Activated CD8-positive, alpha-beta memory T cell treated with anti-CD3 and anti-CD28 coated beads, Interleukin-2, amount 10 ng/mL, durations not matched to agents 7 days and 5 days (primary cell): ENCODE data around the gene VAC14. TPM values are rescaled to one million over a fixed set of nuclear protein-coding genes. Genes with fewer than 3 reads are reported as not detected.
"Not testable (repeated sequence)": the region's sequence is repeated elsewhere in the genome, so short reads cannot be mapped to it uniquely, and the experiment has no call there.

Experiments
- ATAC-seq: fragments of 150-1000 bp; cut with Tn5 transposase; one replicate; pipeline ENCODE4 v1.10.0; 2021; ENCODE audit warnings: moderate library complexity
- CTCF ChIA-PET: fragments of 350-600 bp; sonication (Branson Sonifier 250); formaldehyde crosslinking; loops from one replicate; lab custom pipeline; 2021; ENCODE audit warnings: antibody characterized with exemption; lab: Charles Lee
- DNase-seq: peaks from one replicate; pipeline ENCODE4 v3.0.0-alpha.2; 2020
- H3K27ac Mint-ChIP-seq: one replicate; pipeline ENCODE4 v1.8.0; 2021; ENCODE audit warnings: mild to moderate bottlenecking, mixed read lengths
- H3K27me3 Mint-ChIP-seq: one replicate; pipeline ENCODE4 v1.8.0; 2021; ENCODE audit warnings: mixed read lengths
- H3K36me3 Mint-ChIP-seq: one replicate; pipeline ENCODE4 v1.8.0; 2021; ENCODE audit warnings: mild to moderate bottlenecking, mixed read lengths
- H3K4me1 Mint-ChIP-seq: one replicate; pipeline ENCODE4 v1.8.0; 2021; ENCODE audit warnings: mixed read lengths
- H3K4me3 Mint-ChIP-seq: one replicate; pipeline ENCODE4 v1.8.0; 2021; ENCODE audit warnings: mild to moderate bottlenecking, moderate library complexity, mixed read lengths
- H3K9me3 Mint-ChIP-seq: one replicate; pipeline ENCODE4 v1.8.0; 2022; ENCODE audit warnings: low read depth, mixed read lengths
- total RNA-seq, 2 experiments: library from RNA; stranded (reverse); gene quantifications; one replicate each; pipeline ENCODE4 v1.2.3, GENCODE V29; 2021

Gene VAC14
- total RNA-seq, 2 experiments from 2014 or later = 36.2 to 38.6 TPM

- DNase-seq = no peak
- Mint-ChIP-seq H3K4me1 (peaks cover 18% of the 10 kb centered on the region), H3K9me3 (no peaks in the 10 kb centered on the region), H3K4me3 (no peak overlapping the region), H3K27ac (no peak overlapping the region), H3K27me3 (no peaks in the 10 kb centered on the region), H3K36me3 (no peaks in the 10 kb centered on the region)
- ATAC-seq = no peak
- CTCF ChIA-PET = interaction anchor here (1.0 kb wide), 2 partner anchors 19 to 84 kb away, joined by 3 to 4 read pairs; no protein-coding TSS in a partner anchor
These were observed 49.4 kb downstream of the VAC14 start for GRCh38 chr16:70751593-70751992.

GRCh38 chr16:70750893-70751467 is 50.0 kb downstream of the VAC14 start:
- no peak for ATAC-seq
- Mint-ChIP-seq H3K27ac (no peak overlapping the region), H3K27me3 (no peaks in the 10 kb centered on the region), H3K36me3 (no peaks in the 10 kb centered on the region), H3K4me1 (peaks cover 25% of the 10 kb centered on the region), H3K9me3 (no peaks in the 10 kb centered on the region), H3K4me3 (no peak overlapping the region)
- DNase-seq = no peak
- CTCF ChIA-PET = interaction anchor here (1.0 to 1.1 kb wide), 2 partner anchors 20 to 83 kb away, joined by 3 to 4 read pairs; no protein-coding TSS in a partner anchor

- Mint-ChIP-seq H3K4me3 (no peak overlapping the region), H3K9me3 (no peaks in the 10 kb centered on the region), H3K27ac (no peak overlapping the region), H3K27me3 (no peaks in the 10 kb centered on the region), H3K36me3 (no peaks in the 10 kb centered on the region), H3K4me1 (peaks cover 26% of the 10 kb centered on the region)
- CTCF ChIA-PET = interaction anchor here (1.1 to 1.3 kb wide), 2 partner anchors 21 kb away, joined by 4 to 6 read pairs; no protein-coding TSS in a partner anchor
- DNase-seq = no peak
- no peak for ATAC-seq
These were observed 51.0 kb downstream of the VAC14 start for GRCh38 chr16:70749681-70750601.

GRCh38 chr16:70749006-70749678 is 51.8 kb downstream of the VAC14 start:
- Mint-ChIP-seq H3K4me1 (peaks cover 26% of the 10 kb centered on the region), H3K27ac (no peak overlapping the region), H3K9me3 (no peaks in the 10 kb centered on the region), H3K36me3 (peaks cover 3% of the 10 kb centered on the region), H3K27me3 (no peaks in the 10 kb centered on the region), H3K4me3 (no peak overlapping the region)
- ATAC-seq = no peak
- DNase-seq = no peak
- CTCF ChIA-PET = interaction anchor here (1.3 kb wide), 1 partner anchor 22 kb away, joined by 6 read pairs; no protein-coding TSS in a partner anchor

GRCh38 chr16:70747703-70748631 is 53.0 kb downstream of the VAC14 start:
- ATAC-seq = no peak
- H3K4me3 Mint-ChIP-seq = no peak overlapping the region
- DNase-seq = no peak
- H3K9me3 Mint-ChIP-seq = no peaks in the 10 kb centered on the region
- peaks cover 26% of the 10 kb centered on the region for H3K4me1 Mint-ChIP-seq
- no peaks in the 10 kb centered on the region for H3K27me3 Mint-ChIP-seq
- CTCF ChIA-PET = no interaction called here
- H3K27ac Mint-ChIP-seq = no peak overlapping the region
- peaks cover 14% of the 10 kb centered on the region for H3K36me3 Mint-ChIP-seq

- no peak overlapping the region for H3K4me3 Mint-ChIP-seq
These were observed 54.1 kb downstream of the VAC14 start for GRCh38 chr16:70746708-70747424.

GRCh38 chr16:70746040-70746707 is 54.8 kb downstream of the VAC14 start:
- no peak overlapping the region for H3K4me3 Mint-ChIP-seq
- CTCF ChIA-PET = no interaction called here
- peak overlapping the region; percentile 71 for H3K27ac Mint-ChIP-seq
- no peaks in the 10 kb centered on the region for H3K9me3 Mint-ChIP-seq
- H3K27me3 Mint-ChIP-seq = no peaks in the 10 kb centered on the region
- ATAC-seq = no peak
- no peak for DNase-seq
- H3K36me3 Mint-ChIP-seq = peaks cover 18% of the 10 kb centered on the region
- peaks cover 31% of the 10 kb centered on the region for H3K4me1 Mint-ChIP-seq

More at GRCh38 chr16:70746708-70747424, 54.1 kb downstream of the VAC14 start:
- Mint-ChIP-seq H3K27me3 (no peaks in the 10 kb centered on the region), H3K36me3 (peaks cover 18% of the 10 kb centered on the region), H3K27ac (peak overlapping the region; percentile 71), H3K4me1 (peaks cover 26% of the 10 kb centered on the region), H3K9me3 (no peaks in the 10 kb centered on the region)
- CTCF ChIA-PET = no interaction called here
- ATAC-seq = peak; percentile 51
- DNase-seq = peak; percentile 70

- ATAC-seq = no peak
- peak overlapping the region; percentile 71 for H3K27ac Mint-ChIP-seq
- no peak overlapping the region for H3K4me3 Mint-ChIP-seq
- peaks cover 34% of the 10 kb centered on the region for H3K4me1 Mint-ChIP-seq
- CTCF ChIA-PET = no interaction called here
- H3K9me3 Mint-ChIP-seq = no peaks in the 10 kb centered on the region
- DNase-seq = no peak
- no peaks in the 10 kb centered on the region for H3K27me3 Mint-ChIP-seq
- H3K36me3 Mint-ChIP-seq = peaks cover 18% of the 10 kb centered on the region
These were observed 55.4 kb downstream of the VAC14 start for GRCh38 chr16:70745536-70746025.

- Mint-ChIP-seq H3K4me3 (no peak overlapping the region), H3K9me3 (no peaks in the 10 kb centered on the region), H3K36me3 (peaks cover 18% of the 10 kb centered on the region), H3K27ac (no peak overlapping the region), H3K27me3 (no peaks in the 10 kb centered on the region), H3K4me1 (peaks cover 37% of the 10 kb centered on the region)
- CTCF ChIA-PET = no interaction called here
- DNase-seq (no peak), ATAC-seq (no peak)
These were observed 56.6 kb downstream of the VAC14 start for GRCh38 chr16:70744366-70744765.

- H3K4me1 Mint-ChIP-seq = peaks cover 43% of the 10 kb centered on the region
- H3K9me3 Mint-ChIP-seq = no peaks in the 10 kb centered on the region
- no peaks in the 10 kb centered on the region for H3K27me3 Mint-ChIP-seq
- H3K4me3 Mint-ChIP-seq = no peak overlapping the region
- CTCF ChIA-PET = interaction anchor here (1.3 kb wide), 1 partner anchor 10 kb away, joined by 4 read pairs; no protein-coding TSS in a partner anchor
- ATAC-seq (no peak), DNase-seq (no peak)
- peaks cover 18% of the 10 kb centered on the region for H3K36me3 Mint-ChIP-seq
- H3K27ac Mint-ChIP-seq = no peak overlapping the region
These were observed 57.2 kb downstream of the VAC14 start for GRCh38 chr16:70743791-70744190.

- H3K4me1 Mint-ChIP-seq = peaks cover 45% of the 10 kb centered on the region
These were observed 58.0 kb downstream of the VAC14 start for GRCh38 chr16:70742967-70743366.

More at GRCh38 chr16:70742967-70743366, 58.0 kb downstream of the VAC14 start:
- H3K9me3 Mint-ChIP-seq, ATAC-seq, H3K27me3 Mint-ChIP-seq, DNase-seq, H3K27ac Mint-ChIP-seq, H3K4me3 Mint-ChIP-seq: not testable (repeated sequence)
- peaks cover 18% of the 10 kb centered on the region for H3K36me3 Mint-ChIP-seq
- CTCF ChIA-PET = interaction anchor here (1.0 to 1.3 kb wide), 2 partner anchors 9 to 47 kb away, joined by 4 read pairs; no protein-coding TSS in a partner anchor
